ENCODE data around the gene ADORA3.

Gene ADORA3

DNA sequence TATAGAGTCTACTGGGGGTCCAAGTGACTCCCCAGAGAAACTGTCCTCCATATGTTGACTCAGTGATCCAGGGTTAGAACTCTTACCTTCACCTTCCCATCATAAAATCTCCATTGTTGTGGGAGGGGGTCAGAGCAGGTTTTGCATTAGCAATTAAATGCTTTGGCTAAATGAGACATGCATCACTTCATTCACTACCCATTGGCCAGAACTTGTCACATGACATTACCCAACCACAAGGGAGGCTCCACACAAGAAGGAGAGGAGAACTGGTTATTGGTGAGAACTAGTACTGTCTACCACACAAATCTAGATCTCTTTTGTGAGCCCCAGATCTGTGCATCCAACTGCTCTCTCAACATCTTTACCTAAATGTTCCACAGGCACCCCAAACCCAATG, 33.9 kb downstream of the ADORA3 start:
- H3K9me3 ChIP-seq (replicated peaks; ENCODE audit: insufficient read depth, low read length) = no peaks in the 10 kb centered on the region
- no peak overlapping the region for H3K4me2 ChIP-seq (ENCODE audit: low read depth, low read length)
- TF ChIP-seq EZH2phosphoT487 (IDR thresholded peaks at IDR 0.05; ENCODE audit: low read length) (no peak), EZH2 (optimal IDR thresholded peaks at IDR 0.05; ENCODE audit: low read depth, low read length) (no peak)
- TF ChIP-seq, protein P1, sequence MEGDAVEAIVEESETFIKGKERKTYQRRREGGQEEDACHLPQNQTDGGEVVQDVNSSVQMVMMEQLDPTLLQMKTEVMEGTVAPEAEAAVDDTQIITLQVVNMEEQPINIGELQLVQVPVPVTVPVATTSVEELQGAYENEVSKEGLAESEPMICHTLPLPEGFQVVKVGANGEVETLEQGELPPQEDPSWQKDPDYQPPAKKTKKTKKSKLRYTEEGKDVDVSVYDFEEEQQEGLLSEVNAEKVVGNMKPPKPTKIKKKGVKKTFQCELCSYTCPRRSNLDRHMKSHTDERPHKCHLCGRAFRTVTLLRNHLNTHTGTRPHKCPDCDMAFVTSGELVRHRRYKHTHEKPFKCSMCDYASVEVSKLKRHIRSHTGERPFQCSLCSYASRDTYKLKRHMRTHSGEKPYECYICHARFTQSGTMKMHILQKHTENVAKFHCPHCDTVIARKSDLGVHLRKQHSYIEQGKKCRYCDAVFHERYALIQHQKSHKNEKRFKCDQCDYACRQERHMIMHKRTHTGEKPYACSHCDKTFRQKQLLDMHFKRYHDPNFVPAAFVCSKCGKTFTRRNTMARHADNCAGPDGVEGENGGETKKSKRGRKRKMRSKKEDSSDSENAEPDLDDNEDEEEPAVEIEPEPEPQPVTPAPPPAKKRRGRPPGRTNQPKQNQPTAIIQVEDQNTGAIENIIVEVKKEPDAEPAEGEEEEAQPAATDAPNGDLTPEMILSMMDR (IDR thresholded peaks at IDR 0.05; ENCODE audit: low read length) = no peak
- no peaks in the 10 kb centered on the region for H3K27me3 ChIP-seq (replicated peaks; ENCODE audit: insufficient read depth, low read length)
- no peaks in the 10 kb centered on the region for H4K20me1 ChIP-seq (ENCODE audit: insufficient read depth, low read length)
- no peak overlapping the region for H3K4me3 ChIP-seq (ENCODE audit: low read length)
- H3K36me3 ChIP-seq (replicated peaks; ENCODE audit: insufficient read depth, low read length) = no peaks in the 10 kb centered on the region
- H3K9ac ChIP-seq (ENCODE audit: low read length) = no peak overlapping the region
- no peak overlapping the region for H3K27ac ChIP-seq (ENCODE audit: low read length)
- no peaks in the 10 kb centered on the region for H3F3A ChIP-seq (ENCODE audit: insufficient read depth, low read length)
- H2AFZ ChIP-seq (ENCODE audit: low read length) = no peak overlapping the region
- DNase-seq = no peak
- no peaks in the 10 kb centered on the region for H3K79me2 ChIP-seq (ENCODE audit: low read length)
- no peaks in the 10 kb centered on the region for H3K4me1 ChIP-seq (ENCODE audit: low read length)
- H3K9me2 ChIP-seq (replicated peaks; ENCODE audit: insufficient read depth, low read length) = no peaks in the 10 kb centered on the region

GRCh38 chr1:111468717-111469100, 34.7 kb downstream of the ADORA3 start:
- no peaks in the 10 kb centered on the region for H3K9me3 ChIP-seq (replicated peaks; ENCODE audit: insufficient read depth, low read length)
- H3K9me2 ChIP-seq (replicated peaks; ENCODE audit: insufficient read depth, low read length) = no peaks in the 10 kb centered on the region
- no peak overlapping the region for H3K4me2 ChIP-seq (ENCODE audit: low read depth, low read length)
- no peak for DNase-seq
- no peaks in the 10 kb centered on the region for H3K36me3 ChIP-seq (replicated peaks; ENCODE audit: insufficient read depth, low read length)
- no peaks in the 10 kb centered on the region for H4K20me1 ChIP-seq (ENCODE audit: insufficient read depth, low read length)
- H3K4me1 ChIP-seq (ENCODE audit: low read length) = no peaks in the 10 kb centered on the region
- H3K27me3 ChIP-seq (replicated peaks; ENCODE audit: insufficient read depth, low read length) = no peaks in the 10 kb centered on the region
- H2AFZ ChIP-seq (ENCODE audit: low read length) = no peak overlapping the region
- no peaks in the 10 kb centered on the region for H3F3A ChIP-seq (ENCODE audit: insufficient read depth, low read length)
- no peak overlapping the region for H3K27ac ChIP-seq (ENCODE audit: low read length)
- H3K9ac ChIP-seq (ENCODE audit: low read length) = no peak overlapping the region
- no peaks in the 10 kb centered on the region for H3K79me2 ChIP-seq (ENCODE audit: low read length)
- H3K4me3 ChIP-seq (ENCODE audit: low read length) = no peak overlapping the region
- TF ChIP-seq EZH2 (optimal IDR thresholded peaks at IDR 0.05; ENCODE audit: low read depth, low read length) (no peak), EZH2phosphoT487 (IDR thresholded peaks at IDR 0.05; ENCODE audit: low read length) (no peak)
- TF ChIP-seq, protein P1 (IDR thresholded peaks at IDR 0.05; ENCODE audit: low read length) = no peak

GRCh38 chr1:111467865-111468716, 35.3 kb downstream of the ADORA3 start:
- H3K9me2 ChIP-seq (replicated peaks; ENCODE audit: insufficient read depth, low read length) = no peaks in the 10 kb centered on the region
- no peak overlapping the region for H3K27ac ChIP-seq (ENCODE audit: low read length)
- TF ChIP-seq EZH2 (optimal IDR thresholded peaks at IDR 0.05; ENCODE audit: low read depth, low read length) (no peak), EZH2phosphoT487 (IDR thresholded peaks at IDR 0.05; ENCODE audit: low read length) (no peak)
- TF ChIP-seq, protein P1 (IDR thresholded peaks at IDR 0.05; ENCODE audit: low read length) = no peak
- no peak overlapping the region for H3K9ac ChIP-seq (ENCODE audit: low read length)
- H4K20me1 ChIP-seq (ENCODE audit: insufficient read depth, low read length) = no peaks in the 10 kb centered on the region
- no peak overlapping the region for H2AFZ ChIP-seq (ENCODE audit: low read length)
- no peaks in the 10 kb centered on the region for H3K9me3 ChIP-seq (replicated peaks; ENCODE audit: insufficient read depth, low read length)
- H3F3A ChIP-seq (ENCODE audit: insufficient read depth, low read length) = no peaks in the 10 kb centered on the region
- H3K4me3 ChIP-seq (ENCODE audit: low read length) = no peak overlapping the region
- no peak for DNase-seq
- H3K79me2 ChIP-seq (ENCODE audit: low read length) = no peaks in the 10 kb centered on the region
- H3K4me1 ChIP-seq (ENCODE audit: low read length) = no peaks in the 10 kb centered on the region
- H3K36me3 ChIP-seq (replicated peaks; ENCODE audit: insufficient read depth, low read length) = no peaks in the 10 kb centered on the region
- no peaks in the 10 kb centered on the region for H3K27me3 ChIP-seq (replicated peaks; ENCODE audit: insufficient read depth, low read length)
- no peak overlapping the region for H3K4me2 ChIP-seq (ENCODE audit: low read depth, low read length)
